GM23338 (cell line): ENCODE measurements around the gene NDEL1. TPM values are rescaled to one million over a fixed set of nuclear protein-coding genes. Genes with fewer than 3 reads are reported as not detected.

Experiments
- ATAC-seq: fragments of 200-7000 bp; cut with Tn5 transposase; 3 replicates; pipeline ENCODE4 v1.9.1; 2020
- DNase-seq: peaks from one replicate; pipeline ENCODE4 v3.0.0-alpha.2; 2015; ENCODE audit warnings: low spot score
- H2AFZ ChIP-seq: fragments of 200-600 bp; sonication (generic); 2 replicates; pipeline ENCODE4 v1.8.0; 2016; ENCODE audit warnings: antibody characterized with exemption, mild to moderate bottlenecking, moderate library complexity
- H3F3A ChIP-seq: fragments of 200-600 bp; sonication (generic); replicated peaks from 2 replicates; pipeline ENCODE4 v1.8.0; 2017; ENCODE audit warnings: antibody characterized with exemption, mixed run types, low read depth
- H3K27ac ChIP-seq: fragments of 200-600 bp; sonication (generic); 2 replicates; pipeline ENCODE4 v1.6.1; 2016; ENCODE audit warnings: low read depth
- H3K27me3 ChIP-seq: fragments of 200-600 bp; sonication (generic); 2 replicates; pipeline ENCODE4 v1.8.0; 2016; ENCODE audit warnings: mild to moderate bottlenecking, mixed run types, moderate library complexity; ENCODE audit not compliant: insufficient read depth
- H3K36me3 ChIP-seq: fragments of 200-600 bp; sonication (generic); 2 replicates; pipeline ENCODE4 v1.8.0; 2016; ENCODE audit warnings: mild to moderate bottlenecking; ENCODE audit not compliant: insufficient read depth
- H3K4me1 ChIP-seq: fragments of 200-600 bp; sonication (generic); 2 replicates; pipeline ENCODE4 v1.8.0; 2016; ENCODE audit warnings: mild to moderate bottlenecking, moderate library complexity; ENCODE audit not compliant: insufficient read depth
- H3K4me2 ChIP-seq: fragments of 200-600 bp; sonication (generic); 2 replicates; pipeline ENCODE4 v1.7.1; 2017; ENCODE audit warnings: mixed run types
- H3K4me3 ChIP-seq: fragments of 200-600 bp; sonication (generic); 2 replicates; pipeline ENCODE4 v1.6.1; 2016; ENCODE audit warnings: mixed run types
- H3K79me2 ChIP-seq: fragments of 200-600 bp; sonication (generic); replicated peaks from 2 replicates; pipeline ENCODE4 v1.8.0; 2017; ENCODE audit warnings: mild to moderate bottlenecking; ENCODE audit not compliant: insufficient read depth
- H3K9me2 ChIP-seq: fragments of 200-600 bp; sonication (generic); 2 replicates; pipeline ENCODE4 v1.8.0; 2017; ENCODE audit not compliant: insufficient read depth
- H4K20me1 ChIP-seq: fragments of 200-600 bp; sonication (generic); replicated peaks from 2 replicates; pipeline ENCODE4 v1.8.0; 2017; ENCODE audit warnings: mild to moderate bottlenecking; ENCODE audit not compliant: insufficient read depth
- H3K27ac Mint-ChIP-seq: 2 replicates; pipeline ENCODE4 v1.8.0; 2020; ENCODE audit warnings: inconsistent platforms, mild to moderate bottlenecking, moderate library complexity, mixed read lengths
- H3K27me3 Mint-ChIP-seq: 3 replicates; pipeline ENCODE4 v1.8.0; 2022; ENCODE audit warnings: low read depth, mild to moderate bottlenecking, moderate library complexity, mixed read lengths, inconsistent platforms; ENCODE audit not compliant: insufficient read depth, poor library complexity
- H3K36me3 Mint-ChIP-seq: 3 replicates; pipeline ENCODE4 v1.8.0; 2021; ENCODE audit warnings: low read depth, mild to moderate bottlenecking, inconsistent platforms, moderate library complexity, mixed read lengths
- H3K4me1 Mint-ChIP-seq: 3 replicates; pipeline ENCODE4 v1.8.0; 2020; ENCODE audit warnings: mild to moderate bottlenecking, inconsistent platforms, mixed read lengths
- H3K4me3 Mint-ChIP-seq: 3 replicates; pipeline ENCODE4 v1.8.0; 2021; ENCODE audit warnings: moderate library complexity, mild to moderate bottlenecking, inconsistent platforms, mixed read lengths
- H3K9me3 Mint-ChIP-seq: 3 replicates; pipeline ENCODE4 v1.8.0; 2020; ENCODE audit warnings: moderate library complexity, mild to moderate bottlenecking, inconsistent platforms, mixed read lengths
- CREB1 ChIP-seq: fragments of 250-450 bp; sonication (Bioruptor Pico); IDR thresholded peaks from 2 replicates; pipeline ENCODE4 v1.5.0; 2020; ENCODE audit warnings: low read depth, mild to moderate bottlenecking, moderate library complexity
- ETS1 ChIP-seq: IDR thresholded peaks from 2 replicates; pipeline ENCODE4 v1.6.1; 2016; ENCODE audit warnings: antibody characterized with exemption
- EZH2 ChIP-seq: fragments of 200-600 bp; sonication (generic); IDR thresholded peaks from one replicate; pipeline ENCODE4 v1.8.0; 2017; ENCODE audit warnings: antibody characterized with exemption, mild to moderate bottlenecking, low read depth; ENCODE audit not compliant: unreplicated experiment
- EZH2phosphoT487 ChIP-seq: fragments of 200-600 bp; sonication (generic); IDR thresholded peaks from one replicate; pipeline ENCODE4 v1.8.1; 2018; ENCODE audit warnings: antibody characterized with exemption; ENCODE audit not compliant: unreplicated experiment
- JUNB ChIP-seq: IDR thresholded peaks from one replicate; pipeline ENCODE4 v1.6.1; 2016; ENCODE audit warnings: antibody characterized with exemption; ENCODE audit not compliant: unreplicated experiment
- NANOG ChIP-seq: IDR thresholded peaks from 2 replicates; pipeline ENCODE4 v1.6.1; 2016; ENCODE audit warnings: antibody characterized with exemption, borderline replicate concordance
- POLR2AphosphoS5 ChIP-seq: IDR thresholded peaks from 2 replicates; pipeline ENCODE4 v1.6.1; 2016; ENCODE audit warnings: antibody characterized with exemption, low read depth
- REST ChIP-seq: IDR thresholded peaks from one replicate; pipeline ENCODE4 v1.6.1; 2018; ENCODE audit warnings: antibody characterized with exemption; ENCODE audit not compliant: unreplicated experiment
- STAT1 ChIP-seq: IDR thresholded peaks from one replicate; pipeline ENCODE4 v1.6.1; 2016; ENCODE audit warnings: antibody characterized with exemption; ENCODE audit not compliant: unreplicated experiment
- ZNF114 ChIP-seq: fragments of 250-450 bp; sonication (Bioruptor Pico); IDR thresholded peaks from 2 replicates; pipeline ENCODE4 v1.5.0; 2020; ENCODE audit warnings: mild to moderate bottlenecking, moderate library complexity
- ZNF331 ChIP-seq: fragments of 250-450 bp; sonication (Bioruptor Pico); IDR thresholded peaks from 2 replicates; pipeline ENCODE4 v1.5.0; 2020; ENCODE audit warnings: low read depth, mild to moderate bottlenecking, moderate library complexity
- ZNF462 ChIP-seq: fragments of 250-450 bp; sonication (Bioruptor Pico); IDR thresholded peaks from 2 replicates; pipeline ENCODE4 v1.5.0; 2020; ENCODE audit warnings: mild to moderate bottlenecking, moderate library complexity
- polyA plus RNA-seq: library from polyadenylated mRNA; unstranded; fragments of >200 nt; fragmentation: Nextera tagmentation; extraction: Ambion mirVana; gene quantifications from 2 replicates; pipeline ENCODE4 v1.2.1, GENCODE V29; 2016
- total RNA-seq: library from RNA; depleted of rRNA; stranded (reverse); fragments of >200 nt; shearing (Covaris generic); gene quantifications from 2 replicates; pipeline ENCODE4 v1.2.3, GENCODE V29; 2014
- TF ChIP-seq, protein P1 (sequence below), 2 experiments: fragments of 200-600 bp in 1 of 2; sonication (generic) in 1 of 2; conservative IDR thresholded peaks; 2 replicates each; pipeline versions ENCODE4 v1.5.1 to v1.6.1; 2016 to 2017; ENCODE audit warnings: antibody characterized with exemption in 2 of 2, low read depth in 2 of 2, mild to moderate bottlenecking in 2 of 2, moderate library complexity in 1 of 2

NDEL1 gene
- total and polyA plus RNA-seq, 2 experiments from 2014 or later = 21.2 to 26.0 TPM

- no peak for TF ChIP-seq CREB1
- TF ChIP-seq ETS1 = no peak
- TF ChIP-seq REST = no peak
- no peak for TF ChIP-seq POLR2AphosphoS5
- TF ChIP-seq EZH2phosphoT487 = no peak
- no peak for TF ChIP-seq ZNF462 (CRISPR knock-in tag)
- TF ChIP-seq EZH2 = no peak
- TF ChIP-seq, protein P1, sequence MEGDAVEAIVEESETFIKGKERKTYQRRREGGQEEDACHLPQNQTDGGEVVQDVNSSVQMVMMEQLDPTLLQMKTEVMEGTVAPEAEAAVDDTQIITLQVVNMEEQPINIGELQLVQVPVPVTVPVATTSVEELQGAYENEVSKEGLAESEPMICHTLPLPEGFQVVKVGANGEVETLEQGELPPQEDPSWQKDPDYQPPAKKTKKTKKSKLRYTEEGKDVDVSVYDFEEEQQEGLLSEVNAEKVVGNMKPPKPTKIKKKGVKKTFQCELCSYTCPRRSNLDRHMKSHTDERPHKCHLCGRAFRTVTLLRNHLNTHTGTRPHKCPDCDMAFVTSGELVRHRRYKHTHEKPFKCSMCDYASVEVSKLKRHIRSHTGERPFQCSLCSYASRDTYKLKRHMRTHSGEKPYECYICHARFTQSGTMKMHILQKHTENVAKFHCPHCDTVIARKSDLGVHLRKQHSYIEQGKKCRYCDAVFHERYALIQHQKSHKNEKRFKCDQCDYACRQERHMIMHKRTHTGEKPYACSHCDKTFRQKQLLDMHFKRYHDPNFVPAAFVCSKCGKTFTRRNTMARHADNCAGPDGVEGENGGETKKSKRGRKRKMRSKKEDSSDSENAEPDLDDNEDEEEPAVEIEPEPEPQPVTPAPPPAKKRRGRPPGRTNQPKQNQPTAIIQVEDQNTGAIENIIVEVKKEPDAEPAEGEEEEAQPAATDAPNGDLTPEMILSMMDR (conservative IDR thresholded peaks at IDR 0.05; ENCODE audit: low read depth in 2 of 2) = no peak
- TF ChIP-seq JUNB = no peak
- no peak for TF ChIP-seq STAT1
- TF ChIP-seq NANOG = no peak
- TF ChIP-seq ZNF331 (CRISPR knock-in tag) = no peak
- TF ChIP-seq ZNF114 = no peak
- H3K27me3 Mint-ChIP-seq = peaks cover 14% of the 10 kb centered on the region
- H3K27me3 ChIP-seq = no peaks in the 10 kb centered on the region
- H3K79me2 ChIP-seq = no peaks in the 10 kb centered on the region
- H3K4me3 ChIP-seq = no peak overlapping the region
- no peaks in the 10 kb centered on the region for H3K36me3 Mint-ChIP-seq
- H3K4me3 Mint-ChIP-seq = no peak overlapping the region
- H3K9me3 Mint-ChIP-seq = no peaks in the 10 kb centered on the region
- peaks cover 6% of the 10 kb centered on the region for H3K4me1 Mint-ChIP-seq
- no peaks in the 10 kb centered on the region for H4K20me1 ChIP-seq
- no peaks in the 10 kb centered on the region for H3K36me3 ChIP-seq
- peaks cover 9% of the 10 kb centered on the region; the same call in 1 of the 2 replicates for H3K4me1 ChIP-seq
- no peak overlapping the region for H3K27ac Mint-ChIP-seq
- ATAC-seq (no peak), DNase-seq (no peak)
- H3K4me2 ChIP-seq = no peak overlapping the region
- no peaks in the 10 kb centered on the region for H3F3A ChIP-seq
- H2AFZ ChIP-seq = no peak overlapping the region
- H3K27ac ChIP-seq = no peak overlapping the region
- H3K9me2 ChIP-seq = no peaks in the 10 kb centered on the region
Observed at GRCh38 chr17:8405499-8406016, 30.1 kb upstream of the NDEL1 start.
